ENCODE results near the gene MEDAG.

The MEDAG gene

DNA sequence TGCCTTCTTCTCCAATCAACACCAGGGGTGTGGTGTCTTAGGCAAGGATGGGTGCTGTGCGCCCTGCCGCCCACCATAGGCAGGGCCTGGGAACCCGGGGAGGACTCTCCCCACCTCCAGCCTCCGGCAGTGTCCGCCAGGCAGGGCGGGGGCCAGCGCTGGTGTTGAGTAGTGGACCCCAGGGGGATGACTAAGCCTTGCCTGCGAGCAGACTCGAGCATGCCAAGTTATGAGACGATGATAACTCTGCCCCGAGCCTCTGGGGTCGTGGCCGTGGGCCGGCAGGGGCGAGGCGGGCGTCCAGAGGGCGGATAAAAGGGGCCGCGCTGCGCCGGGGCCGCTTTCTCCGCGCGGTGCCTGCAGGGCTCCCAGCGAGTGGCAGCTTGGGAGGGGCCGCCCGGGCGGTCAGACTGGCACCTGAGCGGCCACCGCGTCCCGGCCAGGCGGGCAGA is at the start of gene MEDAG:
Gene MEDAG (plus strand): TSS at position 340 of the 452 bp plus-strand sequence. CDS start 245 bp downstream, outside the sequence.
- no peak for DNase-seq

DNA sequence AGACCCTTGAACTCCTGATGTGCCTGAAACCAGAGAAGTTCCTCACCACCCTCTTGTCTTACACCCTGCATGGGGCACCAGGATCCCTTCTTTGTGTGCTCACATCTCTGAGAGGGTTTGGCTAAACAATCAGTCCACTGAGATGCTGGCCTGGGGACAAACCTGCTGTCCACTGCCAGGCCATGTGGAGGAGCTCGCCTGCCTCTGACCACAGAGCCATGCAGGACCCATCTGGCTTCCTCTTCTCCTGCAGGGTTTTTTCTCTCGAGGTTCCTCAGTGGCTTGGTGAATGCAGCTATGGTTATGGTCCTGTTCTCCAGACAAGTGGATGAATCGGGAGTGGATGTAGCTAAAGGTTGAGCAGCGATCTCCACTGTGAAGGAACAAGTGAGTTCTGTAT is 49.1 kb upstream of the MEDAG start:
- DNase-seq = no peak

DNA sequence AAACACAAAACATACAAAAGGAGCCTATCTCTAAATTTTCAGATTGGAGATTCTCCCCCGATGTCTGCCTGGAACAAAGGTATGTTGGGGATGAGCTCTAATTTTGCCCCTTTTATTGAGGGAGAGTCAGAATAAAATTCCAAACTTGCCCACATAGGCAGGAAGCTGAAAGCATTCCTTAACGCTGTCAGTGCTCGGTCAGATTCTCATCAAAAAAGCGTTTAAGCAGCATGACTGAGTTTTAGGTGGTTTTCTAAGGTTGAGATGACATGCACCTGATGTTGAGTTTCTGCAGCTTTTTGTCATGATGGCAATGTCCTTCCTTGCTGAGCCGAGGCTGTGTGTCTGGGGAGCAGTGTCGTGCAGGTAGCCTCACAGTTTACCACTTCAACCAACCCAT is 48.4 kb upstream of the MEDAG start:
- no peak for DNase-seq

DNA sequence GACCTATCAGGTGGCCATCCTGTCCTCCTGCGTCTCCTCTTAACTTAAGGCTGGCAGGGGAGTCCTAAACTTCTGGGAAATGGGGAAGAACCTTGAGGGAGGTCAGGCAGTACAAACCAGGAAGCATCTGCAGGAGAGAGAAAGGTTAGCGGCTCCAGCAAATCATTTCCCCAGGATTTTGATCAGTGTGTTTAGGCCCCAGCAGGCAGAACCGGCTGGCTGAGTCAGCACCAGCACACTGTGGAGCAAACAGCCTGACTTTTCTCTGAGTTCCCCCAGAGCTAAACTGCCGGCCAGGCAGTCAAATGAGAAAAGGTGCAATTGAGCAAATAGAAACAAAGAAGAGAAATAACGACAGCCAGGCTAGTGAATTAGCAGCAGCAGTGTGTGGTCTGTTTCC is 46.7 kb upstream of the MEDAG start:
- DNase-seq = no peak

DNA sequence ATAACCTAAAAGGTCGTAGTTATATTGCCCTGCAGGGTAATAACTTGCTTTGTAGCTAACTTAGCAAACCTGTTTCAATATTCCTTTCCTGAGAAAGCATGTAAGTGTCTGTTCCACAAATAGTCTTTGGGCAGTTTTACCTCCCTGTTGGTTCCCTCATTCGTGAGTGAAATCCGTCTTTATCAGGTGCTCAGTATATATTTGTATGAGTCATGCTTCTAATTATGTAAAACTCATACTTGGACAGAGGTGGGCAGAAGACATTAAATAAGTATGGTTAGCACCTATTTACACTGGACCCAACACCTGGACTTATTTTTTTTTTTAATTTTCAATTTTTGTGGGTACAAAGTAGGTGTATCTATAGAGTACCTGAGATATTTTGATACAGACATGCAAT is 44.9 kb upstream of the MEDAG start:
- no peak for DNase-seq

DNA sequence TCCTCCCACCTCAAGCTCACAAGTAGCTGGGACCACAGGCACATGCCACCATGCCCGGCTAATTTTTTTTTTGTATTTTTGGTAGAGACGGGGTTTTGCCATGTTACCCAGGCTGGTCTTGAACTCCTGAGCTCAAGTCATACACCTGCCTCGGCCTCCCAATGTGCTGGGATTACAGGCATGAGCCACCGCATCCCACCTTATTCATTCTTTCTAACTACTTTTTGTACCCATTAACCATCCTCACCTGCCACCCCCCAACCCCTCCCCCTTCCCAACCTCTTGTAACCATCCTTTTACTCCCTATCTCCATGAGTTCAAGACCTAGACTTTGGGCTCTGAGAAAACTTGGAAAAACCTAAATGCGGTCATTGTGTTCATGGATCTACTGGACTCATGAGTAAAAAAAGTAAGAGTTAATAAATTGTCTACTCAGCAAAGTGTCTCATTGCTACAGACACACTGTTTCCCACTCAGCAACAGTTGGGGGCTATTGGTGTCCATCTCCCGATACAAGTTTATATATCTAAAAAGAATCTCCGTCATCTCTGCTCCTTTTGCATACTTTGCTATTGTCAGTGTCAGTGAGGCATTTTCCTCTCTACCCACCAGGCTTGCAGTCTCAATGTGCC is 44.1 kb upstream of the MEDAG start:
- DNase-seq = no peak

DNA sequence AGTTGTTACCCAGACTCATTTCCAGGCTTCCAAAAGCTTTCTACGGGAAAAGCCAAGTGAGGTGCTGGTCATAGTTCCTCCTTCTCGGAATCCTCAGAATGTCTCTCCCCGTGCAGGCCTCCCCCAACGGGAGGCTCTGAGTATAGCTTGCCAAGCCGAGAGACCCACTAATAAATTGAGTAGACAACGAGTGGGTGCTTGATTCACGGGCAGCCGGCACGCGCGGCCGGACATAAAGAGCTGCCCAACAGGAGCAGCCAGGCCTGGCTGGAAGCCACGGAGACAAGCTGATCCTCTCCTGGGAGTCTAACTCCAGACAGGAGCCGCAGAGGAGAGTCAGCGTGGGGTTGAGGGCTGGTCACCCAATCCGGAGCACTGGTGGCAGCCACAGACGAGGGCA is 43.4 kb upstream of the MEDAG start:
- no peak for DNase-seq

DNA sequence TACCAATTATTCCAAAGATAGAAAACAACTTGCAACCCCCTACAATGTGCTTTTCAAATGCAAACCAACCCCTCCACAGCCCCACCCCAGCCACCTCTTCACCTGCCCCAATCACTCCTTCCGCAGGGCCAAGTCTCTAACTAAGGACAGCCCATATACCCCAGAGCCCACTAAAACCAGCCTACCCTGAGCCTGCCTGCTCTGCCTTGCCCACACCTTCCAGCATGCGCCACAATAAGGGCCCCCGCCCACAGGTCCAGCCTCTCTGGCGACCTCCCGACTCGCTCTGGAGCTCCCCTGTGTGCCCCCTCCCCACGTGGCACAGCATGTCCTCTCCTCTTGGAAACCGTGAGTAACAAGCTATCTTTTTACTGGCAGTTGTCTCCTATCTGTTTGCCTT is 42.8 kb upstream of the MEDAG start:
- DNase-seq = no peak

DNA sequence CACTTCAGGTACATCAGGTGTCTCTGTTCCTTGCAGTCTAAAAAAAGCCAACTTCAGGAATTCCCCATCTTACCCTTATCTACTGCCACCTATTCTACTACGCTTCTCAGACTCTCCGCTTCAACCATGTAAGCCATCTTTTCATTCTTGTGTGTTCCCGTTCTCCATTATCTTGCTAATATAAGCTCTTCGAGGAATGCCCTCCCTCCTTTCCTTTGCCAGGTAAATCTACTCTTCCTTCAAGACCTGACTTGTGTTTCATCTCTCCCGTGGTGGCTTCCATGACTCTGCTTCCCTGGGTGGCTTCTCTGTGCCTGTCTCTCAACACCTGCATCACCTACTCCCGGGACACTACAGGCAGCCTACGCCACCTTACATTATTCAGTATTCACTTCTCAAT is 42.3 kb upstream of the MEDAG start:
- DNase-seq = no peak

DNA sequence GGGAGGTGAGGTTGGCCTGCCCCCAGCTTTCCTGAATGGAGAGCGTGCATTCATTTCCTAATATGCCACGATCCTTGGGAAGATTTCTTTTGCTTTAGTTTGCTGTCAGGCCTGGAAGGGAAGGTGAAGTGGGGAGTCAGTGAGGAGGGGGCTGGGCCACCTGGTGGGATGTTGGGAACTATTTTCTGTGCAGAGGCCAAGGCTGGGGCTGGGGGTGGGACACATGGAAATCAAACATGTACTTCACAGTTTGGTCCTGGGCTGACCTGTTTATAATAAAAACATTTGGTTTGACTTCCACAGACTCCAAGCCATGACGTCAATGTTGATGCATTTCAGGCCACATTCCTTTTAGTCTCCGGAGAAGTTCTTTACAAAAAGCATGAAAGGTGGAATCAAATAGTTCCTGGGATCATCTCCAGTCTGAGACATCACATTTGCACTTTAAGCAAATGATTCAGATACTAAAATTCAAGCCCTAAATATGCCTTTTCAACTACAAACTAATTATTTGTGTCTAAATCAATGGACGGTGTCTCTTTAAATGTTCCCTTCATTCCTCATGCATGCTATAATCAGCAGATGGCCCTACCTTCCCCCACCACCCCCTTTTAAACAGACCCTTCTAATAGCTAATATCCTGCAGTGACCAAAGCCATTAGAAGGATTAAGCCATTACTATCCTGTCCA is 41.5 kb upstream of the MEDAG start:
- no peak for DNase-seq

DNA sequence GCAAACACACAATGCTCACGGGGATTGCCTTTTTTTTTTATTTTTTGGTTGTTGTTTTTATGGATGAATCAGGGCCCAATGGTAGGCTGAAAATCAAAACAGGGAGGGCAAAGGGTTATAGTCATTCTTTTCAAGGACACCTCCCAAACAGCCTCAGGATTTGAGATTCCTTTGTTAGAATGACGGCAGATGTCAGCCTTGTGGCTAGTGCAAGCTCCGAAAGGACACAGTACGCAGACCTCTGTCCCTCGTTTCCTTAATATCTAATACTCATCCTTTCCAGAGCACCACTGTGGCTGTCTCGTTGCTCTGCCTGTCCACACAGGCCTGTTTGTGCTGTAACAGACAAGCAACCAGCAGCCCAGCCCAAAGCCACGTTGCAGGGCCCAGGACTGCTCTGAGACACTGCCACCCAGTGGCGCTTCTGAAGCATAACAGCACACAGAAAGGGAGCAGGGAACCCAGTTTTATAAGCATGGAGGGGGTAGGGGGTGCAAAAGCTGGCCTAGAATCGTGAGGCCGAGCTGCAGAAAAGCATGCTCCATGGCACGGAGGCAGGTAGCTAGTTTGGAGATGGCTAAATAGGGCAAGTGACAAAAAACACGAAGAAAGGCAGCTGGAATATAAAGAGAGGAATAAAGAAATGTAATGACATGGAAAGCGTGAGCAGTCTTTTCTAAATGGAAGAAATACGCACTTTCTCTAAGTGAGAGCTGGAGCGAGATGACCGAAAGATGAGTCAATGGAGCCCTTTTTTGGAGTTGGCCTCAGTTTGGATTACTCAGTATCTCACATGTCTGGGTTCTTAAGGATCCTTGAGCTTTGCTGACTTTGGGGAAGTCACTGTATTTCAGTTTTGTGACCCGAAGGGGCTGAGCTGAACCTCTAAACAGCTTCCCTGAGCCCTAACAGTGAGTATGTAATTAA is 40.7 kb upstream of the MEDAG start:
- peak; percentile 44 for DNase-seq

DNA sequence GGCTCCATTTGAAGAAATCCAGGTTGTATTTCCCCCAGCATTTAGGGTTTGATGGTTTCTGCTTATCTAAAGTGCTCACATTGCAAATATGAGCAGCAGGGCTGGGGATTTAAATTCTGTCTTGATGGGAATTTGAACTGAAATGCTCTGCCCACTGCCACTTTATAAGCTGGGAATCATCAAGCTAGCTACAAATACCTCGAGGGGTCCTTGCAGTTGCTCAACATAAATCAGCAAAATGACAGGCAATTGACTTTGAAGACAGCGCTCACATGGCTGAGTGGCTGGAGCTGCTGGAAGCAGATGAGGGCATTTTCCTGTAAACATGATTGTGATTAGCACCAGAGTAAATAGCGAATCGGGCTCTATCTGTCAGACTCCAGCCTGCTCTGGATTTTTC is 39.4 kb upstream of the MEDAG start:
- DNase-seq = no peak

DNA sequence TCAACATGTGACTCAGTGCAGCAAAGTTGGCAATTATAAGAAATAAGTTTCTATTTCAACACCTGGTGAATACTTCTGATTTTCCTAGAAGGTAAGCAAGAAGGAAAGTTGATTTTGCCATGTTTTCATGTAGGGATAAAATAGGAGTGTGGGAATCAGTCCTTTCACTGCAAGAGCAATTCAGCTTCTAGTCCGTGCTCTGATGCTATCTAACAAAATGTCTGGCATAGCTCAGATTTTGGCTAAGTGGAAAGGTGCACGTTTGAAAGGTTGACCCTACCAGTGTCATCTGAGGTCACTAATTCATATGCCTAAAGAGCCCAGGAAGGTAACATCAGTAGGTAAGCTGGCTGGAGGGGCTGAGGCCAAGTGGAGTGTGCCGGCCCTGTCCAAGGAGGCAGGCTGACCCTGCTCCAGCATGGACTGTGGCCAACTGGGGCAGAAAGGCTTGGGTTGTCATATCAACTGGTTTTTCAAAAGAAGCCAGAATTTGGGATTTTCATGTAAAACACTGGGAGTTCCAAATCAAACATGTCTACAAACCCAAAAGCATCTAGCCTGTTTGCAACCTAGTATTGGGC is 38.9 kb upstream of the MEDAG start:
- DNase-seq = no peak

DNA sequence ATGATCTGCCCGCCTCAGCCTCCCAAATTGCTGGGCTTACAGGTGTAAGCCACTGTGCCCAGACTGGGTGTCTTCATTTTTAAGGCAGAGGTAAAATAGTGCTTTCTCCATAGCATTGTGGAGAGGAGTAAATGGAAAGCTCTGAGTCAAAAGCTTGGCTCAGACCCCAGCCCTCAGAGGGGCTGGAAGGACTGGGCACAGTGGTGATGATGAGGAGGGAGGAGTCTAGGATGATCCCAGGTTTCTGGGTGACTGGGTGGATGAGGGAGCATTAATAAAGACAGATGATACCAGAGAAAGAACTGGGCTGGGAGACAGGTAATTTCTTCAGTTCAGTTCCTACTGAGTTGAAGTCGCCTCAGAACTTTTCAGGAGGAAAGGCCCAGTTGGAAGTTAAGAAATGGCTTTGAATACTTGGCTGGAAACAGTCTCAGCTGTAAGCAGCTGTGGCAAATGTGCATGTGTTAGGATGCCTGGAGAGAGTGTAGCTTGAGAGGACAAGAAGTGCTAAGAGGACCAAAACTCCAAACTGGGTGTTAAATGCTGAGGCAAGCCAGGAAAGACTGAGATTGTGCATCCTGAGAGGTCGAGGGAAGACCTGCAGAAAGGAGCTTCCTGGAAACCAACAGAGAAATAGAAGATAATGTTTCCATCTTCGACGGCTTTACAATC is 37.1 kb upstream of the MEDAG start:
- DNase-seq = no peak

DNA sequence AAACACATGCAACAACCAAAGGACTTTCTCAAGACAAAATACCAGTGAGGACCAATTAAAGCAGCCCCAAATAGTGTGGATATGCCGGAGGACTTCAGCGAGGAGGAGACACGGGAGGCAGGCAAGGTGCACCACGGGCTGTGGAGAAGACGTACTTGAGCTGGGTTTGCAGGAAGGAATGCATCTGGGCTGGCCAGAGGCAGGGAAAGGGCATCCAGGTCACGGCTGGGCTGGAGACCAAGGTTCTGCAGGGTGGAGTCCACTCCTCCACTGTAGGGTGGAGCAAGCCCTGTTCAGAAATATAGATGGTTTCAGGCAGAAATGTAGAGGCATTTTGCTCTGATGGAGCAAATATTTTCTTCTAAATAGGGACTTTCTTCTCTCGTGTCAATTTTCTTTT is 36.6 kb upstream of the MEDAG start:
- DNase-seq = no peak

DNA sequence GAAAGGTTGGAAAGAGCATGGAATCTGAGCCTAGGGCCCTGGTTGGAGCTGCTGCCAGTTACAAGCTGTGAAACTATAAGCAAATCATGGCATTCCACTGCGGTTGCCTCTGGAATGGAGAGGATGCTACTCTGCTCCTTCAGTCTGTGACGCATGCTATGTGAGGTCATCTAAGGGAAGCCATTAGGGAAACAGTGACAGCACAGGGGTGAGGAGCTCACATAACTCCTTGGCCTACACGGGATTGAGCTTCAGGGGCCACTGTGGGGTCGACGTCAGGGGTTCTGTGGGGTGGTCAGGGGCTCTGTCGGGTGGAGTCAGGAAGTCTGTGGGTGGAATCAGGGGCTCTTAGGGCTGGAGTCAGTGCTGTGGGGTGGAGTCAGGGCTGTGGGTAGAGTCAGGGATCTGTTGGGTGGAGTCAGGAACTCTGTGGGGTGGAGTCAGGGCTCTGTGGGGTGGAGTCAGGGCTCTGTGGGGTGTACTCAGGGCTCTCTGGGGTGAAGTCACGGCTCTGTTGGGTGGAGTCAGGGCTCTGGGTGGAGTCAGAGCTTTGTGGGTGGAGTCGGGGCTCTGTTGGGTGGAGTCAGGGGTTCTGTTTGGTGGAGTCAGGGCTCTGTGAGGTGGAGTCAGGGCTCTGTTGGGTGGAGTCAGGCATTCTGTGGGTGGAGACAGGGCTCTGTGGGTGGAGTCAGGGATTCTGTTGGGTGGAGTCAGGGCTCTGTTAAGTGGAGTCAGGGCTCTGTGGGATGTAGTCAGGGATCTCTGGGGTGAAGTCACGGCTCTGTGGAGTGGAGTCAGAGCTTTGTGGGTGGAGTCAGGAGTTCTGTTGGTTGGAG is 35.8 kb upstream of the MEDAG start:
- DNase-seq = no peak

DNA sequence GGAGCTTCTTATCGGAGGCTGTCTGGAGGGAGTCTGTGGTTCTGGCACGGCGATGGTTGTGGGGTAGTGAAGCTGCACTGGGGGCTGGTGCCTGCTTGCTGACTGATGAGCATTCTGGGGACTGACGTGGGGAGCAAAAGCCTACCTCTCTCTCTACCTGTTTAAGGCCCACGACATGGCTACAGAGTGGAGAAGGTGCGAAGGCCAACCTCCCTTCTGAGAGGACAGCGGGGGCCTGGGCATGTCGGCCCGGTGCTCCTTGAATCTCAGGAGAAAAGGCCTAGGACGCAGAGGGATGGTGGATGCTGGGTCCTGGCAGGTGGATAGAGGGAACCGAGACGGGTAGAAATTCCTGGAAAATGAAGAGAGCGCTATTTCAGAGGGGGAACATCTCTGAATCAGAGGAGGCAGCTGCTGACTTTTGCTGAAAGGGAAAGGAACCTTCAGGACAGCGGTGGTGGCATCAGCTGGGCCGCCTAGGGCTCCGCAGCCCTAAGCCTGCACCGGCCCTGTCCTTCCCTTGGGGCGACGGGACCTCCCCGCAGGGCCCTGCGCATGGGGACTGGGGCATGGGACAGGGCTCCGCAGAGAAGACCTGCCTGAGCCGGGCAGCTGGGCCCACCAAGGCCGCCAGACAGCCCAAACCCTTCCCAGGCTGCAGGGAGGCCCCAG is 35.0 kb upstream of the MEDAG start:
- no peak for DNase-seq

DNA sequence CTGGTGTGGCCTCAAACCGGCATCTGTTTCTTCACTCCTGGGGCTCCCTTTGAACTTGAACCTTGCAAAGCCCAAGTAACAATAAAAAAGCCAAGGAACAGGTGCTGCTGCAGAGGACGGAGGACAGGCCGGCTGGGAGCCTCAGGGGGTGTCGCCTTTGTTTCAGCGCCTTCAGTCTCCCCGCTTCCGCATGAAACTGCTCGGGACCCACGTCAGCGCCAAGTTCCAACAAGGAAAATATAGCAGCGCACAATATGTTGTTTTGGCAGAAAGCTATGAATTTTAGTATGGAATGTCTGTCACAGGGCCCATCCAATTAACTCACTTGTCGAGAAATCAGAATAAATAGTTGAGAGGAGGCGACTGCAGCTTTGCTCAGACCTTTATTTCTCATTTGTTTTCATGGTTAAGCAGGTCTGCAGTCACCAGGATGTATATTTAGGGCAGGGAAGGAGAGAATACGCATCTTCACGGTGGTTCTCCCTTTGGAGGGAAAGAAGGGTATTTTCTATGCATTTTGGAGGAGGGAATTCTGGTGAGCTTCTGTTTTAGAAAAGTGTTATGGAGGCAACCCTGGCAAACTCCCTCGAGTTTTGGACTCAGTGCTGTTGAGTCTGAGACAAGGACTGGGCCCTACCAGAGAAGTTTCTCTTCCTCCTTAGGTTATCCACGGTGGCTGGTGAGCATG is 34.3 kb upstream of the MEDAG start:
- no peak for DNase-seq

DNA sequence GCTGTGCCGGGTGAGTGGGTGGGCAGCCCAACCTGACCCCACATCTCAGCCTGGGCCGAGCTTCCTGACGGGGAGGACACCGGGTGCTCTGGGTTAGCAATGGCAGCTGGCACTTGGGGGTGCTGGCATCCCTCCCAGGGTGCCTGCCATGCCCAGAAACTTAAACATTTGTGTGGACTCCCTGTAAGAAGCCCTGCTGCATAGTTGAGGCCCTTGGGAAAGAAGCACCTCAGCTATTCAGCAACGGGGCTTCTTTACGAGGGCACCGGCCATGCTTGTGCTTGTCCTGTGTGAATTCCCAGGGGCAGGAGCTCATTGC is 33.8 kb upstream of the MEDAG start:
- no peak for DNase-seq

DNA sequence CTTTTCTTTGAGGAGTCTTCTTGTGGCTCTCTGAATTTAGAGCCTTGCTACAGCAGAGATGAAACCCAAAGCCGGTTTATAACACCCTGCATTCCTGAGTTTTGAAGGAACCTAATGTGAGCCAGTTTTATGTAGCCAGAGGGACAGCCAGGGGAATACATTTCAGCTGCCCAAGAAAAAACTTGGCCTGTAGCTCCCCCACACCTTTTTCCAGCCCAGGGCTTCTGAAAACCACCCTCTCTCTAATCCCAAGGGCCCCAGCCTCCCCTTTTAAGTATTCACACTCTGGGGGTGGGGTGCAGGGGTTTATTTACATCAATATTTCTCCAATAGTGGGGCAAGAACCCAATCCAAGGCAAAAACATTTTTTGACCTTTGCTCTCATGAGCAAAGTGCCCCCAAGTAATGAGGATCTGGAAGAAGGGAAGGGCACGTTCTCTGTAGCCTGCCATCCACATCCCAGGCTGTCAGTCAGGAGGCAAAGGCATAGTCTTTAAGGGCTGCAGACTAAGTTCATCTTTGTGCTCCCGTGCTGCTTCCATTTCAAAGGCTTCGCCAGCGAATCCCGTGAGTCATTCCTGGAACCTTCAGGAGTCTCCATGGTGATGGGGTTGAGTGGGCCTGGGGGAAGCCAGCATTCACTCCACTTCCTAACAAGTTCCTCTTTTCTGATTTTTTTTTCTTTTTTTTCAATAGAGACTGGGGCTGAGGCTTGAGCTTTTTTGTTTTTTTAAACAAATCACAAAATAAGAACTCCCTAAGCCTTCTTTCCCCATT is 33.2 kb upstream of the MEDAG start:
- no peak for DNase-seq
